Measurements from ENCODE around the gene SLC13A5. TPM values are rescaled to one million over a fixed set of nuclear protein-coding genes. Genes with fewer than 3 reads are reported as not detected.
A peak's percentile ranks its signal among the peaks of the same experiment; 100 is the strongest.
"Not testable (repeated sequence)": the region's sequence is repeated elsewhere in the genome, so short reads cannot be mapped to it uniquely, and the experiment has no call there.

SLC13A5 gene
- total RNA-seq: 273 TPM

- ATAC-seq (peak; percentile 76), DNase-seq (ENCODE audit: low spot score) (peak; percentile 96)
Measured at GRCh38 chr17:6713130-6713917, at the start of gene SLC13A5. Gene SLC13A5 (minus strand): TSS chr17:6713369. CDS start chr17:6713333, 36 bp downstream.

- DNase-seq (ENCODE audit: low spot score): no peak
- no peak for ATAC-seq
Measured at GRCh38 chr17:6761779-6762178, 48.6 kb upstream of the SLC13A5 start.

GRCh38 chr17:6757747-6758146, 44.6 kb upstream of the SLC13A5 start:
- ATAC-seq (no peak), DNase-seq (ENCODE audit: low spot score) (no peak)

- ATAC-seq (peak; percentile 14), DNase-seq (ENCODE audit: low spot score) (no peak)
Measured at GRCh38 chr17:6756425-6757031, 43.4 kb upstream of the SLC13A5 start.

- ATAC-seq (peak; percentile 67), DNase-seq (ENCODE audit: low spot score) (peak; percentile 54)
Measured at GRCh38 chr17:6755731-6756184, 42.6 kb upstream of the SLC13A5 start, which contains the start of gene XAF1. Gene XAF1 (plus strand): TSS chr17:6756046. CDS start chr17:6756079, 33 bp downstream.

- no peak for DNase-seq (ENCODE audit: low spot score)
- no peak for ATAC-seq
Measured at GRCh38 chr17:6755281-6755680, 42.1 kb upstream of the SLC13A5 start.

- no peak for ATAC-seq
- no peak for DNase-seq (ENCODE audit: low spot score)
Measured at GRCh38 chr17:6753546-6753945, 40.4 kb upstream of the SLC13A5 start.

GRCh38 chr17:6753006-6753445, 39.9 kb upstream of the SLC13A5 start:
- ATAC-seq (peak; percentile 34), DNase-seq (ENCODE audit: low spot score) (peak; percentile 57)

- peak; percentile 70 for DNase-seq (ENCODE audit: low spot score)
- peak; percentile 75 for ATAC-seq
Measured at GRCh38 chr17:6752068-6752909, 39.1 kb upstream of the SLC13A5 start.

GRCh38 chr17:6749519-6749918, 36.4 kb upstream of the SLC13A5 start:
- ATAC-seq (no peak), DNase-seq (ENCODE audit: low spot score) (no peak)

GRCh38 chr17:6748617-6749016, 35.4 kb upstream of the SLC13A5 start:
- DNase-seq (ENCODE audit: low spot score): no peak
- ATAC-seq: no peak

- DNase-seq (ENCODE audit: low spot score); ATAC-seq: not testable (repeated sequence)
Measured at GRCh38 chr17:6746665-6747064, 33.5 kb upstream of the SLC13A5 start.

- ATAC-seq (no peak), DNase-seq (ENCODE audit: low spot score) (no peak)
Measured at GRCh38 chr17:6729531-6729930, 16.4 kb upstream of the SLC13A5 start.

- no peak for ATAC-seq
Measured at GRCh38 chr17:6724009-6724408, 10.8 kb upstream of the SLC13A5 start.

GRCh38 chr17:6721744-6722143, 8.6 kb upstream of the SLC13A5 start:
- DNase-seq (ENCODE audit: low spot score) (no peak), ATAC-seq (no peak)

More at GRCh38 chr17:6724009-6724408, 10.8 kb upstream of the SLC13A5 start:
- DNase-seq (ENCODE audit: low spot score): no peak

- no peak for ATAC-seq
- DNase-seq (ENCODE audit: low spot score): no peak
Measured at GRCh38 chr17:6716736-6717135, 3.6 kb upstream of the SLC13A5 start.

GRCh38 chr17:6714315-6714874, 1.2 kb upstream of the SLC13A5 start:
- ATAC-seq (no peak), DNase-seq (ENCODE audit: low spot score) (peak; percentile 31)

GRCh38 chr17:6713918-6714271, 726 bp upstream of the SLC13A5 start:
- ATAC-seq (no peak), DNase-seq (ENCODE audit: low spot score) (no peak)

GRCh38 chr17:6712854-6713129, 377 bp downstream of the SLC13A5 start:
- ATAC-seq (no peak), DNase-seq (ENCODE audit: low spot score) (no peak)

- ATAC-seq (peak; percentile 9), DNase-seq (ENCODE audit: low spot score) (peak; percentile 59)
Measured at GRCh38 chr17:6712058-6712853, 913 bp downstream of the SLC13A5 start.
